Memory B cell (primary cell): ENCODE measurements around the gene KLHL20.
"Not testable (repeated sequence)": the region's sequence is repeated elsewhere in the genome, so short reads cannot be mapped to it uniquely, and the experiment has no call there.

ENCODE experiments used
- ATAC-seq: fragments of 150-1000 bp; cut with Tn5 transposase; 2 replicates; pipeline ENCODE4 v1.10.0; 2021; ENCODE audit warnings: low read depth, mild to moderate bottlenecking, moderate library complexity
- DNase-seq, 2 donors: peaks; one replicate each; pipeline ENCODE4 v3.0.0; 2022; ENCODE audit warnings: low spot score in 2 of 2
- H3K27ac Mint-ChIP-seq: one replicate; pipeline ENCODE4 v1.8.0; 2022; ENCODE audit warnings: mild to moderate bottlenecking, moderate library complexity, mixed read lengths
- H3K27me3 Mint-ChIP-seq: one replicate; pipeline ENCODE4 v1.8.0; 2022; ENCODE audit warnings: mixed read lengths
- H3K36me3 Mint-ChIP-seq: one replicate; pipeline ENCODE4 v1.8.0; 2022; ENCODE audit warnings: mild to moderate bottlenecking, mixed read lengths
- H3K4me1 Mint-ChIP-seq: one replicate; pipeline ENCODE4 v1.8.0; 2022; ENCODE audit warnings: mixed read lengths
- H3K4me3 Mint-ChIP-seq: one replicate; pipeline ENCODE4 v1.8.0; 2022; ENCODE audit warnings: mild to moderate bottlenecking, moderate library complexity, mixed read lengths
- H3K9me3 Mint-ChIP-seq: one replicate; pipeline ENCODE4 v1.8.0; 2022; ENCODE audit warnings: mixed read lengths

KLHL20 gene

GRCh38 chr1:173770330-173770729 is 55.5 kb downstream of the KLHL20 start:
- not testable (repeated sequence) for H3K4me1 Mint-ChIP-seq, H3K27me3 Mint-ChIP-seq, H3K4me3 Mint-ChIP-seq, ATAC-seq, H3K9me3 Mint-ChIP-seq, DNase-seq
- Mint-ChIP-seq H3K27ac (peak overlapping the region; percentile 3), H3K36me3 (peaks cover 21% of the 10 kb centered on the region)

- Mint-ChIP-seq H3K9me3 (no peaks in the 10 kb centered on the region), H3K4me3 (no peak overlapping the region), H3K36me3 (peaks cover 32% of the 10 kb centered on the region), H3K4me1 (no peaks in the 10 kb centered on the region), H3K27me3 (no peaks in the 10 kb centered on the region), H3K27ac (no peak overlapping the region)
- no peak for DNase-seq
- ATAC-seq = no peak
Observed at GRCh38 chr1:173771560-173771959, 56.8 kb downstream of the KLHL20 start.

GRCh38 chr1:173775578-173776226 is 60.9 kb downstream of the KLHL20 start:
- DNase-seq (no peak), ATAC-seq (no peak)
- no peaks in the 10 kb centered on the region for H3K27me3 Mint-ChIP-seq
- peak overlapping the region; percentile 69 for H3K27ac Mint-ChIP-seq
- no peaks in the 10 kb centered on the region for H3K9me3 Mint-ChIP-seq
- H3K4me1 Mint-ChIP-seq = no peaks in the 10 kb centered on the region
- peaks cover 40% of the 10 kb centered on the region for H3K36me3 Mint-ChIP-seq
- no peak overlapping the region for H3K4me3 Mint-ChIP-seq

GRCh38 chr1:173779936-173780335 is 65.2 kb downstream of the KLHL20 start:
- no peaks in the 10 kb centered on the region for H3K27me3 Mint-ChIP-seq
- no peak for DNase-seq
- peaks cover 43% of the 10 kb centered on the region for H3K36me3 Mint-ChIP-seq
- H3K4me1 Mint-ChIP-seq = no peaks in the 10 kb centered on the region
- H3K9me3 Mint-ChIP-seq = no peaks in the 10 kb centered on the region
- H3K4me3 Mint-ChIP-seq = no peak overlapping the region
- H3K27ac Mint-ChIP-seq = no peak overlapping the region
- ATAC-seq = no peak

- H3K27ac Mint-ChIP-seq = no peak overlapping the region
- H3K4me3 Mint-ChIP-seq = no peak overlapping the region
- no peaks in the 10 kb centered on the region for H3K9me3 Mint-ChIP-seq
- DNase-seq (no peak), ATAC-seq (no peak)
- peaks cover 22% of the 10 kb centered on the region for H3K36me3 Mint-ChIP-seq
- H3K4me1 Mint-ChIP-seq = no peaks in the 10 kb centered on the region
- no peaks in the 10 kb centered on the region for H3K27me3 Mint-ChIP-seq
Observed at GRCh38 chr1:173784997-173785396, 70.2 kb downstream of the KLHL20 start.

GRCh38 chr1:173789841-173790240 is 75.1 kb downstream of the KLHL20 start:
- DNase-seq = no peak
- Mint-ChIP-seq H3K9me3 (no peaks in the 10 kb centered on the region), H3K27me3 (no peaks in the 10 kb centered on the region), H3K36me3 (peaks cover 15% of the 10 kb centered on the region), H3K4me3 (no peak overlapping the region), H3K4me1 (no peaks in the 10 kb centered on the region), H3K27ac (no peak overlapping the region)
- ATAC-seq = no peak

- no peak overlapping the region for H3K4me3 Mint-ChIP-seq
- peak overlapping the region; percentile 25 for H3K27ac Mint-ChIP-seq
- ATAC-seq (no peak), DNase-seq (no peak)
- H3K27me3 Mint-ChIP-seq = no peaks in the 10 kb centered on the region
- no peaks in the 10 kb centered on the region for H3K4me1 Mint-ChIP-seq
- H3K9me3 Mint-ChIP-seq = no peaks in the 10 kb centered on the region
- H3K36me3 Mint-ChIP-seq = peaks cover 3% of the 10 kb centered on the region
Observed at GRCh38 chr1:173798078-173798477, 83.3 kb downstream of the KLHL20 start.

GRCh38 chr1:173799995-173800394 is 85.2 kb downstream of the KLHL20 start:
- DNase-seq, H3K36me3 Mint-ChIP-seq, H3K9me3 Mint-ChIP-seq, ATAC-seq, H3K4me3 Mint-ChIP-seq, H3K27ac Mint-ChIP-seq, H3K27me3 Mint-ChIP-seq, H3K4me1 Mint-ChIP-seq: not testable (repeated sequence)

GRCh38 chr1:173802961-173803360 is 88.2 kb downstream of the KLHL20 start:
- H3K27me3 Mint-ChIP-seq = no peaks in the 10 kb centered on the region
- ATAC-seq = no peak
- H3K36me3 Mint-ChIP-seq = peaks cover 8% of the 10 kb centered on the region

GRCh38 chr1:173813654-173814053 is 98.9 kb downstream of the KLHL20 start:
- H3K27me3 Mint-ChIP-seq, H3K4me3 Mint-ChIP-seq: not testable (repeated sequence)
- peaks cover 28% of the 10 kb centered on the region for H3K36me3 Mint-ChIP-seq

More at GRCh38 chr1:173802961-173803360, 88.2 kb downstream of the KLHL20 start:
- Mint-ChIP-seq H3K4me1 (no peaks in the 10 kb centered on the region), H3K9me3 (no peaks in the 10 kb centered on the region), H3K27ac (no peak overlapping the region), H3K4me3 (no peak overlapping the region)
- no peak for DNase-seq

GRCh38 chr1:173818459-173818858 is 103.7 kb downstream of the KLHL20 start:
- Mint-ChIP-seq H3K4me3 (no peak overlapping the region), H3K36me3 (peaks cover 12% of the 10 kb centered on the region), H3K4me1 (peaks cover 21% of the 10 kb centered on the region), H3K27me3 (no peaks in the 10 kb centered on the region), H3K27ac (peak overlapping the region; percentile 51), H3K9me3 (no peaks in the 10 kb centered on the region)
- no peak for ATAC-seq
- DNase-seq = no peak

More at GRCh38 chr1:173813654-173814053, 98.9 kb downstream of the KLHL20 start:
- DNase-seq, H3K27ac Mint-ChIP-seq, H3K9me3 Mint-ChIP-seq, ATAC-seq: not testable (repeated sequence)
- peaks cover 22% of the 10 kb centered on the region for H3K4me1 Mint-ChIP-seq

- ATAC-seq (no peak), DNase-seq (no peak)
- no peaks in the 10 kb centered on the region for H3K9me3 Mint-ChIP-seq
- peaks cover 18% of the 10 kb centered on the region for H3K4me1 Mint-ChIP-seq
- peak overlapping the region; percentile 11 for H3K4me3 Mint-ChIP-seq
- H3K27ac Mint-ChIP-seq = no peak overlapping the region
- peaks cover 7% of the 10 kb centered on the region for H3K36me3 Mint-ChIP-seq
- H3K27me3 Mint-ChIP-seq = no peaks in the 10 kb centered on the region
Observed at GRCh38 chr1:173821680-173822079, 106.9 kb downstream of the KLHL20 start.

GRCh38 chr1:173823781-173824314 is 109.1 kb downstream of the KLHL20 start:
- peaks cover 14% of the 10 kb centered on the region for H3K4me1 Mint-ChIP-seq

GRCh38 chr1:173824315-173825081 is 109.7 kb downstream of the KLHL20 start, which contains the start of the genes CENPL and DARS2:
Gene CENPL (minus strand): TSS chr1:173824883. CDS start chr1:173811299, 13,584 bp downstream.
Gene DARS2 (plus strand): TSS chr1:173824673. CDS start chr1:173825230, 557 bp downstream.
- ATAC-seq (peak; percentile 85), DNase-seq (peak; percentile 74 to 80)
- Mint-ChIP-seq H3K9me3 (no peaks in the 10 kb centered on the region), H3K27me3 (no peaks in the 10 kb centered on the region), H3K27ac (peak within 1 kb of the TSS; percentile 95), H3K36me3 (peaks cover 3% of the 10 kb centered on the region), H3K4me3 (peak within 1 kb of the TSS; percentile 96), H3K4me1 (peaks cover 14% of the 10 kb centered on the region)

More at GRCh38 chr1:173823781-173824314, 109.1 kb downstream of the KLHL20 start:
- Mint-ChIP-seq H3K27me3 (no peaks in the 10 kb centered on the region), H3K36me3 (no peaks in the 10 kb centered on the region), H3K9me3 (no peaks in the 10 kb centered on the region), H3K27ac (peak overlapping the region; percentile 95), H3K4me3 (peak overlapping the region; percentile 96)
- ATAC-seq (no peak), DNase-seq (no peak)
